Stimulated activated CD8-positive, alpha-beta memory T cell treated with anti-CD3 and anti-CD28 coated beads, Interleukin-7, amount 100 ng/mL, for 48 hours (primary cell): Measurements from ENCODE around the gene STARD10.
"Not testable (repeated sequence)": the region's sequence is repeated elsewhere in the genome, so short reads cannot be mapped to it uniquely, and the experiment has no call there.

ENCODE experiments used
- DNase-seq, 2 donors: peaks; one replicate each; pipeline ENCODE4 v3.0.0-alpha.2; 2020; ENCODE audit warnings: low read depth in 1 of 2; ENCODE audit errors: extremely low read depth in 1 of 2

Gene STARD10

DNA sequence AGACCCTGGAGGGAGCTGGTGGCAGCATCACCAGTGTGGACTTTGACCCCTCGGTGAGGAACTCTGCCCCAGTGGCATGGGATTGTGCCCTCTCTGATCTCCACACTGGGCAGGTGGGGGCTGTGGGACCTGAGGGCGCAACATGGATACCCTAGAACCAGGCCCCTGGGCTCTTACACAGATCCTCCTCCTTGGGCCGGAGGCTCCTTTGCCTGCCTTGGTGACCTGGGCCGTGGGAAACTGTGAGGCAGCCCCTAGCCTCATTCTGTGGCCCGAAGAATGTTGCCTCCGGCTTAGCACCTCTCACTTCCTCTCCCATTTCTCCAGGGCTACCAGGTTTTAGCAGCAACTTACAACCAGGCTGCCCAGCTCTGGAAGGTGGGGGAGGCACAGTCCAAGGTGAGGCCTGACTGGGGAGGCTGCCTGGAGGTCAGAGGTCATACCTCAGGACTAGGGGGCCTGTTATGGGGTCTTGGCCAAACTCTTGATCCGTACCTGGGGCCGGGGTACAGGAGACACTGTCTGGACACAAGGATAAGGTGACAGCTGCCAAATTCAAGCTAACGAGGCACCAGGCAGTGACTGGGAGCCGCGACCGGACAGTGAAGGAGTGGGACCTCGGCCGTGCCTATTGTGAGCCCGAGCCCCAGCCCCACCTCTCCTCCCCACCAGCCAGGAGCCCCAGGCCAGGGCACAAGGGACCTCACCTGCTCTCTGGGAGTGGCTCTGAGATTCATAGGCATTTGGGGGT is 32.5 kb upstream of the STARD10 start:
- no peak for DNase-seq

DNA sequence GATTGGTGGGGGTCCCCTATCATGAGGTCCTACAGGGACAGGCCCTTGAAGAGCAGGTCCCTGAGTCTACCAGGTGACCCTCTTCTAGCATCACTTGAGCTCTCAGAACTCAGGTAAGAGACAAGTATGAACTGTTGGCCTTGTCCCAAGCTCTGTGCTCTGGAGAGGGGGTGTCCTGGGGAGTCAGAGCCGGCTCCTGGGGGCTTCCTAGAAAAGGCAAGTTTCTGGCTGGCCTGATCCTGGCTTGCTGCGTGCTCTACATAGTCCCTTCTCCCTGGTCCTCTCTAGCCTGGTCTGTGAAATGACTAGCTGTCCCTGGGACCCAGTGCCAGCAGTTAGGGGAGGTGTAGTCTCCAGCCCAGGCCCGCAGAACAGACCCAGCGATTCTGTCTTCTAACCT is 31.8 kb upstream of the STARD10 start:
- no peak for DNase-seq

DNA sequence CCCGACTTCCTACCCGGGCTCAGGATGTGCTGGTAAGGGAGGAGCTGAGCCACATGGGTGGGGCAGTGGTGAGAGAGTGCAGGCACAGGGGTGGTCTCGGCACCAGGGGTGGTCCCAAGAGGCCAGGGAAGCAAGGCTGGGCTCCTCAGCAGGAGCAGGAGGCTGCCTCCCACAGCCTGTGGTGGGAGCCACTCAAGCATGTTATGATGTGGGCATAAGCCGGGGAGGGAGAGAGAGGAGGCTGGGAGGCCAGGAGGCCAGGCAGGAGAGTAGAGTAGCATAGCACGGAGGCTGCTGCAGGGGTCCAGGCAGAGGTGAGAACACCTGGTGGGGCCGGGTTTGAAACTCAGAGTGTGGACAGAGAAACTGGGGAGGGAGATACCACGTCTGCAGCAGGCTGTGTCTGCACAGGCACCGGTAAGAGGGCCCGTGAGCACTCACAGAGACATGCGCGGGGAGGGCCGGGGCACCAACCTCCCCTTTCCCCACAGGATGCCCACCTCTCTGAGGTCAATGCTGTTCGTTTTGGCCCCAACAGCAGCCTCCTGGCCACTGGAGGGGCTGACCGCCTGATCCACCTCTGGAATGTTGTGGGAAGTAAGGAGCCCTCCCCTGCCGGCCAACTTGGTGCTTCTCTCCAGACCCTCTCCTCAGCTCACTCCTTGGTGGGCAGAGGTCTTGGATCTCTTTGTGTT is 31.1 kb upstream of the STARD10 start:
- DNase-seq = no peak

DNA sequence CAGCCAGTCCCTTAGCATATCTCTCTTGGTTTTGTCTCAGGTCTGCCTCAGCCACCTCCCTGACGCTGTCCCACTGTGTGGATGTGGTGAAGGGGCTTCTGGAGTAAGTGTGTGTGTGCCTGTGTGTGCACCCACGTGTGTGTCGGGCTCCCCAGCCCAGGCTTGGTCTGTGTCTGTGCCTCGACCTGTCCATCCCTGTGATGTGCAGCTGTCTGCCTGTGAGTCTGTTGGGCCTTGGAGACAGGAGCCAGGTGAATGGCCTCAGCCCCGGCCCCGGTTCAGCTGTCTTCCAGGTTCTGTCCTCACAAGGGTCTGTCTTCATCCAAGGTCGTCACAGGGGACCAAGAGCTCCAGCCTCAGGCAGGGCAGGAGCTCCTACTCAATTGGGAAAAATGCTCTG is 30.2 kb upstream of the STARD10 start:
- DNase-seq = no peak

DNA sequence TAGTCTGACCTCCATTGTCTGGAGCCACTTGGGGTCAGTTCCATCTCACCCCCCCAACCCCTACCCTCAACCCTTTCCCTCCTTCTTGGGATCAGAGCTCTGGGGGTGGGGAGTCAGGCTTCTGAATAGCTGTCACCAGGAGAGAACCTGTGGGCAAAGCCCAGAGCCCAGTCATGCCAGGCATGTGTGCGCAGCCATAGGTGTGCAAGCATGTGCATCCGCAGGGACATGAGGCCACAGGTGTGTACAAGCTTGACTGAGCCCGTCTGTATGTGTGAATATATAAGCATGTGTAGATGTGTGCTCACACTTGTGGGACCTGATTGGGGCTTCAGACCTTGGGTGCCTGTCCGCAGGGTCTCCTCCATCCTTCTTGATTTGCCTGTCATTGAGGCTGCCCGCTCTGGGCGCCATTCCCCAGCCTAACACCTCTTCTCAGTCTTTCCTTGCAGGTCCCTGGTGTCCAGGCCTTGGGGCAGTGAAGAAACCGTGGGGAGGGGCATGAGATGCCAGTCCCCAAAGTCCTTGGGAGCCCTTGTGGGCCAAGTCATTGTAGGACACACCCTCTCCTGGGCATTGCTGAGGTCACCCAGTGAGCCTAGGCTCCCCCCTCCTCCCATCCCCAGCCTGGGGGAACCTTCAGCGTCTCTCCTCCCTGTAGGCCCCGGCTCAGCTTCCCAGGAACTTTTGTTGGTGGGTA is 29.4 kb upstream of the STARD10 start:
- DNase-seq = no peak

DNA sequence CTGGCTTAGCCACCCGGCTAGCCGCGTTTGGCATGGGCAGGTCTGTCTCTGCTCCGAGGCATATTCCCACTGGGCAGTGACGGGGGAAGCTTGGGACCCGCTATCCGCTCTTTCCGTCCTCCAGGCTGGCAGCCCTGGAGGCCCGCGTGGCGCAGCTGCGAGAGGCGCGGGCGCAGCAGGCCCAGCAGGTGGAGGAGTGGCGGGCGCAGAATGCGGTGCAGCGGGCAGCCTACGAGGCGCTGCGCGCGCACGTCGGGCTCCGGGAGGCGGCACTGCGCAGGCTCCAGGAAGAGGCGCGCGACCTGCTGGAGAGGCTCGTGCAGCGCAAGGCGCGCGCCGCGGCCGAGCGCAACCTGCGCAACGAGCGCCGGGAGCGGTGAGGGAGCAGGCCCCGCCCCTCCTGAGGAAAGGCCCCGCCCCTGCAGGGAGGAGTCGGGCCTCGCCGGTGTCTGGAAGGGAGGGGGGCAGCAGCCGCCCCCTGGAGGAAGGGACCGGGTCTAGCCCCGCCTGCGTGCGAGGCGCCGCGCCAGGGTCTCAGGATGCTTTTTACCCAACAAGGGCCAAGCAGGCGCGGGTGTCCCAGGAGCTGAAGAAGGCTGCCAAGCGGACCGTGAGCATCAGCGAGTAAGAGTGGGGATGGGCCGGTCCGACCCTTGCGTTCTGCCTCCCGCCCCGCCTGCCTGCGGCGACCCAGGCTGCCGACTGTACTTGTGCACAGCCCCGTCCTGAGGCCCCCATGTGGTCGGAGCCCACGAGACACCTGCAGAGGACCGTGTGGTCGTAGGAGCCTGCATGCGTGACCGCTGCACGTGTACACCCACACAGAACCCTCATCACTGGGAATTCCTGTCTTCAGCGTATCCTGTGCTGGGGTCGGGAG is 28.3 kb upstream of the STARD10 start:
- DNase-seq = peak; percentile 40 to 84

DNA sequence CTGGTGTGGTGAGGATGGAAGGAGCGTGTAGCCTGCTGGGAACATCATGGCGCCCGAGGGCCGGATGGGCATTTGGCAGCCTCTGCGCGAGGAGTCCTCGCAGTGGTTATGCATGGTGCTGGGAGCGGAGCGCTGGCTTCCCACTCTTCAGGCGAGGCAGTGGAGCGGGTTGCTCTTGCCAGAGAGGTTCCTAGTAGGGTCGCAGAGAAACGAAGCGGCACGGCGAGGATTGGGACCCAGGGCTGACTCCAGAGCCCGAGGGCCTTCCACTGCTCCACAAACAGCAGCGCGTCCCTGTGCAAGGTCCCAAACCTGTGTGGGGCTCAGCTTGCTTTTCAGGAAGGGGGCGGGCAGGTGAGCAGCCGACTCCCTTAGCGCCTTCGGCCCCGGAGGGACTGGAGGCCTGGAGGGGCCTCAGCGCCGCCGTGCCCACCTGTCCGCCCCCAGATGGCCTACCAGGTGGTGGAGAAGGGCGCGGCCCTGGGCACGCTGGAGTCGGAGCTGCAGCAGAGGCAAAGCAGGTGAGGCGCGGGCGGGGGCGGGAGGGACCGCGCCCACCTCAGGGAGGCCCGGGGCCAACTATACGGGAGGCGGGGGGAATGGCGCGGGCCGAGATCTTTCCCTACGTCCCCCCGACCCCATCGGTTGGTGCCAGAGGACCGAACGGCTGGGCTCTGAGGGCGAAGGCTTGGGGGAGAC is 27.5 kb upstream of the STARD10 start:
- DNase-seq = no peak

DNA sequence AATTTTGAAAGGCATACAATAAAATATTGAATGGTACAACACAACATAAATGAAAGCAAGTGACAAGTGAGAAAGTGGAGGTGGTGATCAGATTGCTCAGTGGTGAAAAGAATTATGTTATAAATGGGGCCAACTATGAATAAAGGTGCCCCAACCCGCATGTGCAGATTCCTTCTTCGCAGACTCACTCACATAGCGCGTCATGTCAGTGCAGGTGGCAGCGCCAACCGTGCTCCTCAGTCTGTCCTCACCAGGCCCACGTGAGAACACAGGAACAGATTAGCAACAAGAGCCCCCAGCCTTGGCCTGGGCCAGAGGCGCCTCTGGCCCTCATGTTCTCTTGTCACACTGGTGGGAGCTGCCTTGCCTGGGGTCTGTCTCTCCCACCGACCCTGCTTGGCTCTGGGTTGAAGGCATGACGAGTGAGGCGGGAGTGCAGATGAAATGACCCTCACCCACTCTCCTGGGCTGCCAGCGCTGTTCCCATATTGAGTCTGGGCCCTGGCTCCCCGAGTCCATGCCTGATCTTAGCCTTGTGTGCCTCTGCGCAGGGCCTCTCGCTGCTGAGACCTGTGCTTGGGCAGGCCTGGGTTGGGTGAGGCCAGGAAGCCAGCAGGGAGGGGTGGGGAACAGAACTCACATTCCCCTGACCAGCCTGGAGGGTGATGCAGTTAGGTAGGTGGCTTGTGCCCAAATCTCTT is 26.7 kb upstream of the STARD10 start:
- no peak for DNase-seq

DNA sequence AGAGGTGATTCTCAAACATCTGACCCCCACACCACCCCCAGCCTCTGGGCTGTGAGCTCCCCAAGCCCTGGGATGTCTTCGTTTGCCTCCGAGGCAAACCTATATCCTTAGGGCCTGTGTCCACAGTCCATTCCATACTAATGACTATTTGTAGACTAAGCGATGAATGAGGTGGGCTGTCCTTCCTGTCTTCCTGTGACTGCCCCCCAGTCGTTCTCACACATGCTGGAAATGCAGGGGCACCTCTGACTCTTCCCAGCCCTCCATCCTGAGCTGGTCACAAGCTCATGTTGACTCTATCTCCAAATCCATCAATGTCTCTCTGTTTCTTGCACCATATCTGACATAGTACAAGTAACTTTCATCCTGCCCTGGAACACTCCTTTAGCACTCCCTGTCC is 25.1 kb upstream of the STARD10 start:
- DNase-seq = no peak

DNA sequence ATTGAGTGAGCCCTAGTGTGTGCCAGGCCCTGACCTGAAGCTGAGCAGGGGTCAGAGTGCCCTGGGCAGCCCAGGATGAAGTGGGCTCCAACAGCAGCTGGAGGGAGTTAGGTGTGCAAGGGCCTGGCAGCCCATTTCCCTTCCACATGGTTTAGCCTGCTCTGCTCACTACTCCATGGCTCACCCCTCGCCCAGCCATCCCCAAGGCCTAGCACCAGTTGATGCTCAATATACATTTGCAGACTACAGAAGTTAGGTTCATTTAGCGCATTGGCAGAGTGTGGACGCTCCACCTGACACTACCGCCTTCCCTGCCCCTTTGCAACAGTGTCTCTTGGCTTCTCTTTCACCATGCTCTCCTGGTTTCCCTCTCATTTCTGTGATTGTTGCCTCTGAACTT is 24.1 kb upstream of the STARD10 start:
- no peak for DNase-seq

DNA sequence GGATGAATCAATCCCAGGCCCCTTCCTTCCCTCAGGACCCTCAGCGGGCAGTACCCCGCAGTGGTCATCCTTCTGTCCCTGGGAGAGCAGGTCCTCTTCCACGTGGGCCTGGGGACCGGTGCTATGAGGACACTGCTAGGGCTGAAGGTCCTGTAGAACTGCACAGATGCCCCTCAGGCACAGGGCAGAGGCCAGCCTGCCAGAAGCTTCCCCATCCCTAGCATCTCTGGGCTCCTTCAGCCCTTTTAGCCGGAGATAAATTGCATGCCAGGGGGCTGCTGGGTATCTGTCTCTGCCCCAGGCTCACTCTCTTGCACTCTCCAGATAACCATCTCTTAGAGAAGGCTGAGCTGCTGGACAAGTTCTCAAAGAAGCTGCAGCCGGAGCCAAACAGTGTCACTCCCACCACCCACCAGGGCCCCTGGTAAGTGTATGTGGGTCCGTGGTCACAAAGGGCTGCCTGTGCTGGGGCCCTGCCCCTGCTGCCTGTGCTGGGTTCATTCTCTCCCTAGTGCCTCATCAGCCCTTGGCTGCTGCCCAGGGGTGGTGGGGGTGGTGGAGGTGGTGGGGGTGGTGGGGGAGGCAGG is 22.6 kb upstream of the STARD10 start:
- no peak for DNase-seq

DNA sequence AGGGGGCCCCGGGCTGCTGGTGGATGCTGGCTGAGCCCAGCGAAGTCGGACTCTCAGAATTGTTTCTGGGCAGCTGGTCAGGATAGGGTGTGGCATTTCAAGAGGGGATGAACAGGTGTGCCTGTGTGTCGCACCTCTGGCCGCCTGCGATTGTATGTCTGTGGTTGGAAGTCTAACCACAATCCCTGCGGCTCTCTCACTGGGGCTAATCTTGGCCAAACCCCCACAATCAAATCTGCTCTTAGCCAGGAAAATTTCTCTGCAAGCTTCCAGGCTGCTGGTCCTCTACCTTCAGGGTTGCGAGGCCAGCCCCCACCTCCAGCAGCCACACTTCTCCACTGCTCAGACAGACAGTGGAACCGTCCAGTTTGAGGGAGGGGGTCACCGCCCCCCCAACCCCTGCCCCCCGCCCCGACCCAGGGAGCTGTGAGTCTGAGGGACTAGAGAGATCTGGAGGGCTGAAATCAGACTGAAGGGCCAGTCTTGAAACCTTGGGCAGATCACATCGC is 21.3 kb upstream of the STARD10 start:
- no peak for DNase-seq

DNA sequence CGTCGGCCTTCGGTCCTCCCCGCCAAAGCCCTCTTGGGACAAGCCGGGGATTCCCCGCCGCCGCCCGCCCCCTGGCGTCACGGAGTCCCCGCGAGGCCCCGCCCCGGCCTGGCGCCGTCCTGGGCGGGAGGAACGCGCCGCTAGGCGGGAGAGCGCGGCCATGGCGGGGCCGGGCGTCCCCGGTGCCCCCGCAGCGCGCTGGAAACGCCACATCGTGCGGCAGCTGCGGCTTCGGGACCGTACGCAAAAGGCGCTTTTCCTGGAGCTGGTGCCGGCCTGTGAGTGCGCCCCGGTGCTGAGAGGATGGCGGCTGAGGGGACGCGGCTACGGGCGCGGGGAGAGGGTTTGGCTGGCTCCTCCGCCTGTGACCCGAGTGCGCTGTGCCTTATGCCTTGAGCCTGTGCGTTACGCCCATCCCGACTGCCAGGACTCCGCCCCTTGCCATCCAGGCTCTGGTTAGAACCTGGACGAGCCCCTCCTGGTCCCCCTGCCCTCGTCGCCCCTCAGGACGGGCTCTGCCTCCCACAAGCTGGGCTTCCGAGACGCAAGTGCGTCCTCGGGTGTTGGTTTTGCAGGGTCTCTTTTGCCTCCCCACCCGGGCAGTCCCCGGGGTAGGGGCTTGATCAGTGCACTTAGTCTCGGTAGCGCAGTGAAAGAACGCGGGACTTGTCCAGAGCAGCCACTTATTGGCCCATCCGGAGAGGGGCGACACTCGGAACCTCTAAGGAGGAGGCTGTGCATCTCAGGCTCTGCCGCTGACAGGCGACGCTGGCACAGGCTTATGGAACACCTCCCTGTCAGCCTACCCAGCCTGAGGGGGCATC is 20.7 kb upstream of the STARD10 start, which contains the start of gene ATG16L2:
Gene ATG16L2 (plus strand): TSS at position 126 of the 824 bp plus-strand sequence. CDS start 35 bp downstream, at position 161.
- peak; percentile 64 to 87 for DNase-seq

DNA sequence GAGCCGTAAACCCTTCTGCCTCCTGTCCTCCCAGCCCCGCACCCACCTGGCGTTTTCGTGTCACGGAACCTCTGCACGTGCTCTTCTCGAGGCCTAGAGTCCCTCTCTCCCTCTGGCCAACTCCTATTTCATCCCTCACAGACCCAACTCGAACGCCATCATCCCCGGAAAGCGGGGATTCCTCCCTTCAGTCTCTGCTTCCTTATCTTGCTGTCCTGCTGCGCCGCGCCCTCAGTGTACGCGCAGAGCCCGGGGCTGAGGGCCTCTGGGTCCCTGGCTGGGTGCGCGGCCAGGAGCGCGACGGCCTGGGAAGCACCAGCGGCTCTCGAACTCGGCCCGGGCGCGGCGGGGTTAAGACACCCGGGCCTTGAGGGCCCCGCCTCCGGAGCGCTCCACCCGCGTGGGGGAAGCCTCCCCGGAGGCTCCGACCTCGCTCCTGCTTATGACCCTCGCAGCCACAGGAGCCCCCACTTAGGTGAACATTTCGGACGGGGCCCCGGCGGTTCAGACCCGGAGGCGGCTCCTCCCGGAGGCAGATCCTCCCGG is 20.0 kb upstream of the STARD10 start:
- peak in 1 of 2 donors; percentile 72 for DNase-seq

DNA sequence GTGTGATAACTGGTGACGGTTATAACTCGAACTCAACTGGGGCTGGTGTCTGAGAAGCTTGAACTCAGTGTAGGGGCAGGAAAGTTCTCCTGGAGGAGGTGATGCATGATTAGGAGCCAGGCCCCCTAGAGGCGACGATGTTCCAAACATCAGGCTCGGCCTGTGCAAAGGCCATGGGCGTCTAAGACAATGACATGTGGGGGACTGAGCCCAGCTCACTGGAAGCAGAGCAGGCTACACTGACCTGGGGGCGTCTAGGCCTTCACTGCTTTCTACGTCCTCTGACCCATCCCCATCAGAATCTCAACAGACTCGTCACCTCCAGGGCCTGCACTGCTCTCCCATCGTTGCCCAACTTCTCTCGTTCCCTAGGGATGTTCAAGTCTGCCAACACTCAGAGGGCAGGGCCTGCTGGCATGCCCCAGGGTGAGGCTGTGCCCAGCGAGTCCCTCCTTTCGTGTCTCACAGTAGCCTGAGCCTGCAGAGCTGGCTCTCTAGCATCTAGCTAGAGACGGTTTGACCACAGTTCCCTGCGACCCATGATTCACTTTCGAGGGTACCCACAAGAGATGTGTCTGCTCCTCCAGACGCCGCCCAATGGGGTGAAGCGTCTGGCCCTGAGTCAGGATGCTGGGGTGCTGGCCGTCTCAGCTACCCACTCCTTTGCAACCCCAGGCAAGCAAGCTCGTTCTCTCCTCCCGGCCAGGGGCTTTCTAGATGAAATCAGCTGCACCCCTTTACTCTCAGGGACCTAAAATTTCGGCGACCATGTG is 19.3 kb upstream of the STARD10 start:
- DNase-seq = peak; percentile 65 to 87

DNA sequence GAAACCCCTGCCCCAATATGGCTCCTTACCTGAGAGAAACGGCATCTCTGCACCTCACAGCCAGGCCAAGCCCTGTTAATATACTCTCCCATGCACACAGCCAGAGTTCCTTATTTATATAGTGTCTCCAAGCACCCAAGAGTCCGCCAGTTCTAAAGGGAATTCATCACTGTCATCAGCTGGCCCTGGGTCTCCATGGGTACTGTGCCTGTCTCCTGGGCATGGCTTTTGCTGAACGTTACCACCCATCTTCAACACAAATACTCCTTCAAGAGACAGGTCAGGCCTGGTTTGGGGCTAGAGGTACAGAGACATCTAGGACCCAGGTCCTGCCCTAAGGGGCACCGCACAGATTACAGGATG is 18.7 kb upstream of the STARD10 start:
- DNase-seq = no peak

DNA sequence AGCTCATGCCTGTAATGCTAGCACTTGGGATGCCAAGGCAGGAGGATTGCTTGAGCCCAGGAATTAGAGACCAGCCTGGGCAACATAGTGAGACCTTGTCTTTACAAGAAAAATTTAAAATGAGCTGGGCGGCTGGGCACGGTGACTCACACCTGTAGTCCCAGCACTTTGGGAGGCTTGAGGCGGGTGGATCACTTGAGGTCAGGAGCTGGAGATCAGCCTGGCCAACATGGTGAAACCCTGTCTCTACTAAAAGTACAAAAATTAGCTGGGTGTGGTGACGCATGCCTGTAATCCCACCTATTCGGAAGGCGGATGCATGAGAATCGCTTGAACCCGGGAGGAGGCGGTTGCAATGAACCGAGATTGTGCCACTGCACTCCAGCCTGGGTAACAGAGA is 17.8 kb upstream of the STARD10 start:
- not testable (repeated sequence) for DNase-seq
